H1 (cell line): ENCODE measurements around the gene IGSF1. TPM values are rescaled to one million over a fixed set of nuclear protein-coding genes. Genes with fewer than 3 reads are reported as not detected.
A peak's percentile ranks its signal among the peaks of the same experiment; 100 is the strongest.

Experiments used
- CTCF ChIA-PET: fragments of 300-600 bp; sonication (Branson Sonifier 250); formaldehyde crosslinking; loops from one replicate; lab custom pipeline; 2021; ENCODE audit not compliant: partially characterized antibody; lab: Charles Lee
- POLR2A ChIA-PET: fragments of 300-600 bp; sonication (Branson Sonifier 250); formaldehyde crosslinking; loops from one replicate; lab custom pipeline; 2021; ENCODE audit warnings: inconsistent platforms; ENCODE audit not compliant: partially characterized antibody; lab: Charles Lee
- DNase-seq, 2 experiments: peaks; one replicate each; pipeline versions ENCODE4 v3.0.0 to v3.0.0-alpha.2; 2010 to 2022; ENCODE audit warnings: low spot score in 2 of 2, low read depth in 1 of 2, mixed read lengths in 1 of 2
- FAIRE-seq: peaks from 2 replicates; lab custom pipeline; 2011; peaks lifted over from hg19 to GRCh38; lab: Jason Lieb, UNC
- H2AFZ ChIP-seq: 2 replicates; pipeline ENCODE4 v1.8.1; 2012; ENCODE audit warnings: low read length, inconsistent platforms
- H2AK5ac ChIP-seq: 2 replicates; pipeline ENCODE4 v1.6.1; 2013; ENCODE audit warnings: low read depth, low read length
- H2BK120ac ChIP-seq: replicated peaks from 2 replicates; pipeline ENCODE3; 2013; ENCODE audit warnings: low read depth, low read length, inconsistent platforms
- H2BK12ac ChIP-seq: 2 replicates; pipeline ENCODE4 v1.6.1; 2013; ENCODE audit warnings: low read depth, low read length
- H2BK15ac ChIP-seq: 2 replicates; pipeline ENCODE4 v1.6.1; 2013; ENCODE audit warnings: low read length
- H2BK20ac ChIP-seq: 2 replicates; pipeline ENCODE4 v1.6.1; 2013; ENCODE audit warnings: low read length
- H2BK5ac ChIP-seq: 2 replicates; pipeline ENCODE4 v1.6.1; 2013; ENCODE audit warnings: low read depth, low read length
- H3K14ac ChIP-seq: 2 replicates; pipeline ENCODE4 v1.6.1; 2013; ENCODE audit warnings: inconsistent platforms; ENCODE audit not compliant: insufficient read length
- H3K18ac ChIP-seq: 2 replicates; pipeline ENCODE4 v1.6.1; 2013; ENCODE audit warnings: low read length; ENCODE audit errors: extremely low read depth
- H3K23ac ChIP-seq: 2 replicates; pipeline ENCODE4 v1.6.1; 2013; ENCODE audit warnings: inconsistent platforms; ENCODE audit not compliant: insufficient read length
- H3K23me2 ChIP-seq: 2 replicates; pipeline ENCODE4 v1.6.1; 2013; ENCODE audit warnings: low read depth, low read length
- H3K27ac ChIP-seq: 2 replicates; pipeline ENCODE4 v1.6.1; 2011; ENCODE audit warnings: low read depth, low read length, inconsistent platforms
- H3K27me3 ChIP-seq, 4 experiments: replicated peaks in 1 of 4; 1 replicate in 1 of 4; 2 replicates in 3 of 4; pipeline versions ENCODE4 v1.6.1 to v1.8.1; 2011 to 2013; ENCODE audit warnings: low read length in 3 of 4, mild to moderate bottlenecking in 3 of 4, inconsistent platforms in 2 of 4, mixed read lengths in 2 of 4, moderate library complexity in 1 of 4; ENCODE audit not compliant: control insufficient read depth in 3 of 4, insufficient read depth in 3 of 4; ENCODE audit errors: extremely low read depth in 1 of 4
- H3K36me3 ChIP-seq, 4 experiments: 2 replicates each; pipeline versions ENCODE4 v1.6.1 to v1.8.1; 2011 to 2013; ENCODE audit warnings: mild to moderate bottlenecking in 4 of 4, low read length in 3 of 4, moderate library complexity in 2 of 4, control low read depth in 1 of 4, inconsistent platforms in 1 of 4; ENCODE audit not compliant: insufficient read depth in 4 of 4, control insufficient read depth in 2 of 4
- H3K4ac ChIP-seq: replicated peaks from 2 replicates; pipeline ENCODE3; 2013; ENCODE audit warnings: low read length, low read depth, mixed read lengths, inconsistent platforms; ENCODE audit not compliant: insufficient read length
- H3K4me1 ChIP-seq, 4 experiments: replicated peaks in 1 of 4; 1 replicate in 1 of 4; 2 replicates in 3 of 4; pipeline versions ENCODE4 v1.6.1 to v1.8.1; 2011 to 2013; ENCODE audit warnings: low read length in 3 of 4, inconsistent platforms in 2 of 4, mixed read lengths in 1 of 4; ENCODE audit not compliant: insufficient read depth in 4 of 4, control insufficient read depth in 3 of 4
- H3K4me2 ChIP-seq, 2 experiments: 2 replicates each; pipeline versions ENCODE4 v1.6.1 to v1.8.1; 2011 to 2013; ENCODE audit warnings: low read depth in 2 of 2, low read length in 2 of 2, control low read depth in 1 of 2, inconsistent platforms in 1 of 2, mild to moderate bottlenecking in 1 of 2; ENCODE audit not compliant: insufficient read depth in 1 of 2
- H3K4me3 ChIP-seq, 4 experiments: fragments of 200-600, 300-600 bp in 1 of 4; sonication (generic), shearing (Covaris generic), sonication (Bioruptor Twin) in 1 of 4; 2 replicates each; pipeline versions ENCODE4 v1.5.1 to v1.8.1; 2011 to 2016; ENCODE audit warnings: low read length in 4 of 4, low read depth in 3 of 4, control low read depth in 2 of 4, inconsistent platforms in 2 of 4, mild to moderate bottlenecking in 2 of 4, mixed read lengths in 1 of 4, moderate library complexity in 1 of 4; ENCODE audit not compliant: insufficient read depth in 2 of 4; ENCODE audit errors: extremely low read depth in 1 of 4
- H3K56ac ChIP-seq: replicated peaks from 2 replicates; pipeline ENCODE3; 2013; ENCODE audit warnings: low read depth, mild to moderate bottlenecking, mixed read lengths, low read length, inconsistent platforms; ENCODE audit not compliant: insufficient read length
- H3K79me1 ChIP-seq: 2 replicates; pipeline ENCODE4 v1.6.1; 2013; ENCODE audit warnings: low read depth, low read length, control low read depth
- H3K79me2 ChIP-seq, 2 experiments: 2 replicates each; pipeline versions ENCODE4 v1.6.1 to v1.8.1; 2012 to 2013; ENCODE audit warnings: low read length in 2 of 2, mild to moderate bottlenecking in 2 of 2, inconsistent platforms in 1 of 2; ENCODE audit not compliant: insufficient read depth in 2 of 2, control insufficient read depth in 1 of 2
- H3K9ac ChIP-seq, 4 experiments: replicated peaks in 1 of 4; 1 replicate in 1 of 4; 2 replicates in 3 of 4; pipeline versions ENCODE4 v1.6.1 to v1.8.1; 2011 to 2013; ENCODE audit warnings: low read depth in 3 of 4, low read length in 3 of 4, control low read depth in 2 of 4, mild to moderate bottlenecking in 2 of 4, moderate library complexity in 2 of 4, inconsistent platforms in 1 of 4; ENCODE audit errors: extremely low read depth in 1 of 4
- H3K9me3 ChIP-seq, 2 experiments: 2 replicates each; pipeline versions ENCODE4 v1.6.1 to v1.8.1; 2012 to 2013; ENCODE audit warnings: mild to moderate bottlenecking in 2 of 2, moderate library complexity in 2 of 2, control low read depth in 1 of 2, inconsistent platforms in 1 of 2, low read depth in 1 of 2, low read length in 1 of 2, mixed read lengths in 1 of 2; ENCODE audit not compliant: insufficient read depth in 2 of 2
- H4K20me1 ChIP-seq, 2 experiments: replicated peaks in 1 of 2; 2 replicates each; pipeline versions ENCODE3 to v1.8.1; 2011 to 2013; ENCODE audit warnings: inconsistent platforms in 2 of 2, low read length in 2 of 2, mild to moderate bottlenecking in 1 of 2; ENCODE audit not compliant: insufficient read depth in 2 of 2, control insufficient read depth in 1 of 2
- H4K5ac ChIP-seq: 2 replicates; pipeline ENCODE4 v1.6.1; 2013; ENCODE audit warnings: low read length, low read depth, mixed read lengths, inconsistent platforms; ENCODE audit not compliant: insufficient read length
- H4K8ac ChIP-seq: 2 replicates; pipeline ENCODE4 v1.8.0; 2013; ENCODE audit warnings: mild to moderate bottlenecking, moderate library complexity, low read length, inconsistent platforms; ENCODE audit not compliant: insufficient read depth; ENCODE audit errors: extremely low read depth
- H4K91ac ChIP-seq: replicated peaks from 2 replicates; pipeline ENCODE3; 2013; ENCODE audit warnings: low read length, mixed read lengths, inconsistent platforms; ENCODE audit not compliant: insufficient read length
- BACH1 ChIP-seq: IDR thresholded peaks from 2 replicates; pipeline ENCODE4 v1.6.1; 2012; ENCODE audit warnings: low read length, improper control_type of control experiment
- CBX8 ChIP-seq: fragments of 300-800, 300-1000 bp; sonication (generic); IDR thresholded peaks from 2 replicates; pipeline ENCODE4 v1.7.1; 2016; ENCODE audit warnings: low read depth, low read length, borderline replicate concordance
- CTBP2 ChIP-seq: IDR thresholded peaks from 2 replicates; pipeline ENCODE4 v1.7.0; 2011; ENCODE audit warnings: borderline replicate concordance, mild to moderate bottlenecking, moderate library complexity, mixed read lengths, low read length; ENCODE audit not compliant: insufficient read depth, insufficient read length
- FOSL1 ChIP-seq: IDR thresholded peaks from 2 replicates; pipeline ENCODE4 v1.6.1; 2011; ENCODE audit warnings: mild to moderate bottlenecking, low read depth, low read length, moderate library complexity; ENCODE audit not compliant: insufficient read depth
- RAD21 ChIP-seq, 2 experiments: IDR thresholded peaks in 1 of 2; conservative IDR thresholded peaks in 1 of 2; 2 replicates each; pipeline ENCODE4 v1.6.1; 2011; ENCODE audit warnings: low read depth in 2 of 2, low read length in 2 of 2, improper control_type of control experiment in 1 of 2, inconsistent platforms in 1 of 2, mild to moderate bottlenecking in 1 of 2, moderate library complexity in 1 of 2
- RBBP5 ChIP-seq: IDR thresholded peaks from 2 replicates; pipeline ENCODE4 v1.7.1; 2012; ENCODE audit warnings: low read depth, mild to moderate bottlenecking, inconsistent platforms, low read length, moderate library complexity, borderline replicate concordance
- USF2 ChIP-seq: IDR thresholded peaks from 2 replicates; pipeline ENCODE4 v1.6.1; 2011; ENCODE audit warnings: low read length, improper control_type of control experiment
- YY1 ChIP-seq: IDR thresholded peaks from 2 replicates; pipeline ENCODE4 v1.6.1; 2011; ENCODE audit warnings: low read depth, mild to moderate bottlenecking, low read length
- WGBS, 2 experiments: shearing (Covaris generic) in 1 of 2; methylation state at CpG; one replicate each; pipeline versions ENCODE4 v1.1.6 to v1.1.7; 2013 to 2015; ENCODE audit warnings: low lambda C conversion rate in 2 of 2, mixed read lengths in 2 of 2, inconsistent platforms in 1 of 2, low coverage in 1 of 2, missing lambda C conversion rate in 1 of 2; ENCODE audit not compliant: insufficient replicate concordance in 2 of 2, insufficient coverage in 1 of 2, insufficient read length in 1 of 2; ENCODE audit errors: extremely low coverage in 1 of 2, missing lambda C conversion rate in 1 of 2; 5-methylcytosine and 5-hydroxymethylcytosine counted together
- polyA plus RNA-seq, 7 experiments: library from polyadenylated mRNA; depleted of rRNA in 3 of 7; stranded (reverse) in 5 of 7; unstranded in 2 of 7; fragments of >200 nt in 5 of 7; fragments of 200-250 nt in 2 of 7; gene quantifications; 1 replicate in 5 of 7; 2 replicates in 1 of 7; 4 replicates in 1 of 7; pipeline versions ENCODE4 v1.2.1 to v1.2.3, GENCODE V29; 2011 to 2013; ENCODE audit warnings: missing spikeins in 2 of 7, mixed read lengths in 2 of 7
- total RNA-seq: library from RNA; stranded (reverse); fragmentation: NEBNext Ultra II Directional; extraction: Animal tissue kit (Norgen Biotek cat#: 25700); gene quantifications from 2 replicates; pipeline ENCODE4 v1.2.1, GENCODE V29; 2021
- TF ChIP-seq, protein P1 (sequence below): IDR thresholded peaks from 2 replicates; pipeline ENCODE4 v1.6.1; 2012; ENCODE audit warnings: inconsistent platforms

Gene IGSF1
- total and polyA plus RNA-seq, 2 of the 8 experiments (the other 6 are each of a cell fraction or from before 2014, with no cell fraction given) = 23.1 to 39.9 TPM

- Histone ChIP-seq H2BK20ac (no peak overlapping the region), H4K20me1 (no peaks in the 10 kb centered on the region), H2AK5ac (no peak overlapping the region), H3K23ac (no peak overlapping the region), H3K4me3 (no peak overlapping the region), H4K5ac (no peak overlapping the region), H3K56ac (no peak overlapping the region), H3K4ac (no peak overlapping the region), H3K23me2 (no peaks in the 10 kb centered on the region), H3K9ac (no peak overlapping the region), H4K8ac (no peak overlapping the region), H3K9me3 (no peaks in the 10 kb centered on the region), H3K79me1 (no peaks in the 10 kb centered on the region), H3K14ac (no peak overlapping the region), H4K91ac (no peak overlapping the region), H3K4me2 (no peak overlapping the region), H2BK5ac (no peak overlapping the region), H2BK120ac (no peak overlapping the region), H2BK12ac (no peak overlapping the region), H3K18ac (no peak overlapping the region), H3K27me3 (no peaks in the 10 kb centered on the region), H2AFZ (no peak overlapping the region), H3K4me1 (no peaks in the 10 kb centered on the region), H3K36me3 (no peaks in the 10 kb centered on the region), H3K27ac (no peak overlapping the region), H3K79me2 (no peaks in the 10 kb centered on the region), H2BK15ac (no peak overlapping the region)
- FAIRE-seq (peak; percentile 39), DNase-seq (peak in 1 of 2 experiments; percentile 78)
- CTCF ChIA-PET = interaction anchor here (0.6 to 3.8 kb wide), 41 partner anchors 10 to 414 kb away, joined by 3 to 27 read pairs (median 4); no protein-coding TSS in a partner anchor
- WGBS, 2 experiments = 64% methylated on average over 13 of the region's 13 CpGs; no CpG with 5 or more reads in 1 of the 2 experiments
- POLR2A ChIA-PET = interaction anchor here (0.5 to 1.2 kb wide), 4 partner anchors 9 to 272 kb away, joined by 3 to 4 read pairs (median 4); no protein-coding TSS in a partner anchor
- no peak for TF ChIP-seq FOSL1
- TF ChIP-seq, protein P1, sequence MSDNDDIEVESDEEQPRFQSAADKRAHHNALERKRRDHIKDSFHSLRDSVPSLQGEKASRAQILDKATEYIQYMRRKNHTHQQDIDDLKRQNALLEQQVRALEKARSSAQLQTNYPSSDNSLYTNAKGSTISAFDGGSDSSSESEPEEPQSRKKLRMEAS = peak; percentile 54
- TF ChIP-seq RBBP5 = no peak
- TF ChIP-seq RAD21 (IDR thresholded peaks at IDR 0.05 in 1 of 2, conservative IDR thresholded peaks at IDR 0.05 in 1 of 2; ENCODE audit: low read depth in 2 of 2, low read length in 2 of 2) = peak; percentile 82 to 84
- TF ChIP-seq CBX8 = no peak
- 0 out of 2 replicates have a peak, but pooled peaks have one; percentile 14 for TF ChIP-seq USF2
- no peak for TF ChIP-seq CTBP2
- TF ChIP-seq BACH1 = no peak
- TF ChIP-seq YY1 = no peak
Observed at GRCh38 chrX:131262738-131263679, 26.1 kb downstream of the IGSF1 start.
